ENCODE results near the gene SERPINB4. TPM values are rescaled to one million over a fixed set of nuclear protein-coding genes. Genes with fewer than 3 reads are reported as not detected.

The SERPINB4 gene
- total RNA-seq, 2 donors from 2014 or later: not detected

DNA sequence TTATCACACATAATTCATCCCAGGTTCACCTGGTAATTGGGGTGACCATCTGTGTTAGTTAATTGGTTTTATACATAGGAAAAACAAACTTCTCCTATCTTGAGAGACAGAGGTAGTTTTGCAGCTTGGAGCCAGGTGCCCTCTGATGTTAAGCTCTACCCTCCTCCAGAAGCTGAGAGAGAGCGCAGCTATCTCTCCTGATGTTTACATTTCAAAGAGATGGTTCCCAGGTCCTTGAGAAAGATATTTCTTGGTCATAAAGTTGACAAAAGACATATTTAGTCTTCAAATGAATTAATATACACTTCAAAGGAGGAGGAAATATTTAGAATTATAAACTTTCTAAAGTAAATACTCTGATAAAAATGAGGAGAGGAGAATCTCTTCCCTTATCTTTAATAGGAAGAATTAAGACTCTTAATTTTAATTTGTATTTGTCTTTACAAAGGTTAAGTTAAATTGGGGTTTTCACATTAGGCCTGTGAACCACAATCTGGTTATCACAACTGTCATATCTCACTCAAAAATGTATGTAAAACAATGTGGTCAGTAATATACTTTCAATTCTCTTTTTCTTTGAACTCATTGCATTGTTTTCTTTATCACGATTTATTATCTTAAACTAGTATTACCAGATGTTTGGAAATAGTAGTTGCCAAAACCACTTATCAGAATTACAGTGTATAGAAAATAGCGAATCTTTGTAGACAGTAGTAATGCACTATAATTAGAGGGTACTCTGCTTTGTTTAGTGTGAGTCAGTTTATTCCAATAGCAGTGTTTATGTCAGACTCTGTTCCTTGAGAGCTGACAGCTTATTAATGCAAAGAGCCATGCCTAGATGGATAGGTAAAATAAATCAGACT, 26.8 kb downstream of the SERPINB4 start:
- H3K36me3 Mint-ChIP-seq (ENCODE audit: insufficient read depth in 2 of 2): no peaks in the 10 kb centered on the region
- H3K27ac Mint-ChIP-seq: no peak overlapping the region
- H3K4me3 Mint-ChIP-seq: no peak overlapping the region
- no peaks in the 10 kb centered on the region for H3K27me3 Mint-ChIP-seq (ENCODE audit: low read depth)
- no peak for DNase-seq
- H3K9me3 Mint-ChIP-seq: peaks cover 0 to 2% of the 10 kb centered on the region in 2 donors
- no peaks in the 10 kb centered on the region for H3K4me1 Mint-ChIP-seq (ENCODE audit: low read depth)
- ATAC-seq (replicated peaks in 1 of 2): no peak

DNA sequence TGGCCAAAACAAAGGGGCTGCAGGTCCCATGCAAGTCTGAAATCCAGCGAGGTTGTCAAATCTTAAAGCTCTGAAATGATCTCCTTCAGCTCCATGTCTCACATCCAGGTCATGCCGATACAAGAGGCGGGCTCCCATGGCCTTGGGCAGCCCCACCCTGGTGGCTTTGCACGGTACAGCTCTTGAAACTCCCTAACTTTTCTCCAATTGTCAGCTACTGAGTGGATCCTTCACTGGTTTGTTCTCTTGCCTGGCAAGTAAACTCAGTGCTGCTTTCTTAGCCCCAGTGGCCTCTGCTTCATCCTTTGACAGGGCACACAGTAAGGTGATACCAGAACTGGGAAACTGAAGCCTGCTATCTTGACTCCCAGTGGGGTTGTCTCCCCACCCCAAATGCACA, 30.6 kb downstream of the SERPINB4 start:
- Mint-ChIP-seq H3K4me3 (no peak overlapping the region), H3K4me1 (ENCODE audit: low read depth) (no peaks in the 10 kb centered on the region), H3K36me3 (ENCODE audit: insufficient read depth in 2 of 2) (no peaks in the 10 kb centered on the region), H3K27ac (no peak overlapping the region), H3K9me3 (no peaks in the 10 kb centered on the region), H3K27me3 (ENCODE audit: low read depth) (no peaks in the 10 kb centered on the region)
- DNase-seq: no peak
- no peak for ATAC-seq (replicated peaks in 1 of 2)

DNA sequence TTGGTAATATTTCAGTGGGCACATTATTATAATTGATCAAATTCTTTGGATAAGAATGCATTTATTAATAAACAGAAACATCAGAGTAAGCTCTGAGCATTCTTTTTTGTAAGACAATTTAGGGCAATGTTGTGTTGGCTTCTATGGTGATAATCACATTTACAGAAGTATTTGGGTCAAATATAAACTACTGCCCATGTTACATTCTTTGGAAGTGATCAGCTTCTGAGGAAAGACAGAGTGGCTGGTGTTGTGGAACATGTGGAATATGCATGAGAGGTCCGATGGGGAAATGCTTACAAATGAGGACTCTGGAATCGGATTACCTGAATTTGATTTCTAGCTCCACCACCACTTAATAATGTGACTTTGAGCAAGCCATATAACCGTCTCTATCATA, 37.5 kb downstream of the SERPINB4 start:
- Mint-ChIP-seq H3K9me3 (no peaks in the 10 kb centered on the region), H3K27ac (no peak overlapping the region), H3K36me3 (ENCODE audit: insufficient read depth in 2 of 2) (no peaks in the 10 kb centered on the region), H3K27me3 (ENCODE audit: low read depth) (peaks cover 7% of the 10 kb centered on the region), H3K4me3 (no peak overlapping the region), H3K4me1 (ENCODE audit: low read depth) (peaks cover 6% of the 10 kb centered on the region)
- DNase-seq: no peak
- no peak for ATAC-seq (replicated peaks in 1 of 2)

DNA sequence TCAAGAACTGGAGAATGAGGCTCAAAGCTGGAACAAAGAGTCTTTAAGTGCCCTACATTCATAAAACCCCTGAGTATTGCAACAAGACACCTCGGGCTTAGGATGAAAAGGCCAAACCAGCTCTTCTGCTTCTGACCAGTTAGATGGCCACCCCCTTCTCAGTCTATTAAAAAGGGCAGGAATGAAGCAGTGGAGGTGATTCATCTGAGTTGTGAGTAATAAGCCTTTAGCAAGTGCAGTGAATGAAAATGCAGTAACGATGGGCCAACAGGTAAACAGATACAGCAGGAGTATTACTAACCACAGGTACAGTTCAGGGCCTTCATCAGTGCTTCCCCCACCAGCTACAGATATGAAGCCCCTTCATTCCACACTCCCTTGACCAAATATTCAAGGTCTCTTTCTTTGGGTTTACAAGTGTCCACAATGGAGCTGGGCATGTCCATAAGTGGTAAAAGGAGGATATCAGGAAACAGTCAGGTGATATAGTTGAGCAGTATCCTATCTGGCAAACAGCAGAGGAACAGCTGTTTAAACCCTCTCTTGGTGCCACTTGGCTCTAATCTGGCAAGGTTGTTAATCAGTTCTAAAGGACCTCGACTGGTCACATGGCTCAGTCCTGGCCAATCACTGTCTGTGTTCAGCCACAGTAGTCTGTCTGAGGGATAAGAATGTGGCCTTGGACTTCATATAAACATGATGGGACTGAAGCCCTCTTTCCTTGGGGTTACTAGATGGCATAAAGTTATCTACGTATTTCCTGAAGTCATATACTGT, 39.1 kb downstream of the SERPINB4 start:
- Mint-ChIP-seq H3K4me1 (ENCODE audit: low read depth) (peaks cover 6% of the 10 kb centered on the region), H3K36me3 (ENCODE audit: insufficient read depth in 2 of 2) (no peaks in the 10 kb centered on the region), H3K4me3 (no peak overlapping the region), H3K27me3 (ENCODE audit: low read depth) (peaks cover 7% of the 10 kb centered on the region), H3K9me3 (no peaks in the 10 kb centered on the region), H3K27ac (no peak overlapping the region)
- ATAC-seq (replicated peaks in 1 of 2) (peak in 1 of 2 donors; percentile 15), DNase-seq (no peak)

DNA sequence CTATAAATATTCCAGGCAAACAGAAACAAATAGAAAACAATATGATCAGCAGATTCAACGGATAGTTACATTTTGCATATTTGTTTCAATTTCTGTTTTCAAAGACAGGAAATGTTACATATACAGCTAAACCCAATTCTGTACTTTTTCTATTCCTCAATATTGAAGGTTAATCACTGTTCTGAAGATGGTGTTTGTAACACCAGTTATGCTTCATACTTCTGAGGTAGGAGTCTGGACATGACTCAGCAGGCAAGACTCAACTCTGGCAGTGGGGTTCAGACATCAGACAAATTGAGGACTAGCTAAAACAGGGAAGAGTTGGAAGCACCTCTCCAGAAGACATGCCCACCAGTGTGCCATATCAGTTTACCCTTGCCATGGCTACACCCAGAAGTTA, 40.3 kb downstream of the SERPINB4 start:
- peaks cover 7% of the 10 kb centered on the region for H3K27me3 Mint-ChIP-seq (ENCODE audit: low read depth)
- peaks cover 6% of the 10 kb centered on the region for H3K4me1 Mint-ChIP-seq (ENCODE audit: low read depth)
- ATAC-seq (replicated peaks in 1 of 2): peak in 1 of 2 donors; percentile 36
- H3K4me3 Mint-ChIP-seq: no peak overlapping the region
- no peak for DNase-seq
- H3K9me3 Mint-ChIP-seq: no peaks in the 10 kb centered on the region
- peak overlapping the region; percentile 32 for H3K27ac Mint-ChIP-seq
- no peaks in the 10 kb centered on the region for H3K36me3 Mint-ChIP-seq (ENCODE audit: insufficient read depth in 2 of 2)

DNA sequence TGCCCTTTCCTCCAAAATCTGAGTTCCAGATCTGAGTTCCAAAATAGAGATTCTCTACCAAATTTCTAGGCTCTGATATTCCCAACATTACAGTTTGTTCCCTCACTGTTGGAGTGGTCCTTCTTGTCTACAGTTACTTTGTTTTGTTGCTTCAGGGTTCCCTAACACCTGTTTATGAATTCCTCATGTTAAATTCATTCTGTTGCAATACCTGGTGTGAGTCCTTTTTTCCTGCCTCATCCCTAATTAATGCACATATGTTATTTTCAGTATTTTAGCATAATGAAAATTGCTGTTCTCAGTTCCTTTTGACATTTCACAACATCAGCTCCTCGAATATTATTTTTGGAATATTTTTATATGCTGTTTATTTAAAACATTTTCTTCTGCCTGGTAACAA, 40.7 kb downstream of the SERPINB4 start:
- ATAC-seq (replicated peaks in 1 of 2): no peak
- Mint-ChIP-seq H3K27ac (peak overlapping the region; percentile 60), H3K9me3 (no peaks in the 10 kb centered on the region), H3K4me1 (ENCODE audit: low read depth) (peaks cover 6% of the 10 kb centered on the region), H3K27me3 (ENCODE audit: low read depth) (peaks cover 7% of the 10 kb centered on the region), H3K4me3 (no peak overlapping the region), H3K36me3 (ENCODE audit: insufficient read depth in 2 of 2) (no peaks in the 10 kb centered on the region)
- no peak for DNase-seq

DNA sequence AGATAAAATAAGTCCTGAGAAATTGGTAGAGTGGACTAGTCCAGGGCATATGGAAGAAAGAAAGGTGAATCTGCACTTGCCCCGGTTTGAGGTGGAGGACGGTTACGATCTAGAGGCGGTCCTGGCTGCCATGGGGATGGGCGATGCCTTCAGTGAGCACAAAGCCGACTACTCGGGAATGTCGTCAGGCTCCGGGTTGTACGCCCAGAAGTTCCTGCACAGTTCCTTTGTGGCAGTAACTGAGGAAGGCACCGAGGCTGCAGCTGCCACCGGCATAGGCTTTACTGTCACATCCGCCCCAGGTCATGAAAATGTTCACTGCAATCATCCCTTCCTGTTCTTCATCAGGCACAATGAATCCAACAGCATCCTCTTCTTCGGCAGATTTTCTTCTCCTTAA, 47.1 kb downstream of the SERPINB4 start:
- Mint-ChIP-seq H3K4me3 (no peak overlapping the region), H3K4me1 (ENCODE audit: low read depth) (no peaks in the 10 kb centered on the region), H3K36me3 (ENCODE audit: insufficient read depth in 2 of 2) (no peaks in the 10 kb centered on the region), H3K27me3 (ENCODE audit: low read depth) (no peaks in the 10 kb centered on the region), H3K9me3 (no peaks in the 10 kb centered on the region), H3K27ac (no peak overlapping the region)
- ATAC-seq (replicated peaks in 1 of 2): no peak
- no peak for DNase-seq

DNA sequence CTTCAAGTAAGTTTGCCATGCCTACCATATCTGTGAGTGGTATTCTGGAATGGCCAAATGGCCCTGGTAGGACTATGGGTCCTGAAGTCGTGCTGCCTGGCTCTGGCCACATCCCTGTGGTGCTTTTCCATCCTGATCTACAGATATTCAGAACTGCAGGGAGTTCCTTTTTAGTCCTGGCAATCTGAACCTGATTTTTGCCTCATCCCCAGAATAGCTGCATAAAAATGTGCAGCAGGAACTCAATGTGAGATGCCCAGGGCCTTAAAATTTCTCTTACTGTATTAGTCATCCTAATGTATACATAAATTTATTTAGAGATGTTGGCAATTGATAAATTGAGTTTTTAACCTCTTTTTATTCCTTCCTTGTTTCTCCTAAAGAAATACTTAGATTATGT, 51.6 kb downstream of the SERPINB4 start:
- H3K4me3 Mint-ChIP-seq: no peak overlapping the region
- H3K27ac Mint-ChIP-seq: no peak overlapping the region
- H3K4me1 Mint-ChIP-seq (ENCODE audit: low read depth): no peaks in the 10 kb centered on the region
- no peak for DNase-seq
- no peak for ATAC-seq (replicated peaks in 1 of 2)
- H3K27me3 Mint-ChIP-seq (ENCODE audit: low read depth): no peaks in the 10 kb centered on the region
- no peaks in the 10 kb centered on the region for H3K9me3 Mint-ChIP-seq
- no peaks in the 10 kb centered on the region for H3K36me3 Mint-ChIP-seq (ENCODE audit: insufficient read depth in 2 of 2)

DNA sequence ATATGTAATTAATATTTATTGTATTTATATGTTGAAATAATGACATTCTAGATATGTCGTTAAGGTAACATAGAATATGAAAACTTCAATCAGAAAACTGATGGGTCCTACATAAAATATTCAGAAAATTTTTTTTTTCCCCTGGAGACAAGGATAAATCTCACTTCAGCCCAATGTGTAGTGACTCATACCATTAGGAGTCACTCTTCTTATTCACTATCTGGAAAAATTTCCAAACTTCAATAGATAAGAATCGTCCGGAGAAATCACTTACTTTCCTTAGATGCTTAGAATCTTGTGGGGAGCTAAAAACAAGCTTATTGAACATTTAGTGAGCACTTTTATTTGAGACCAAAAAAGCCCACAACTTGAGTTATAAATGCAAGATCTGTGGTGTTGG, 52.3 kb downstream of the SERPINB4 start:
- H3K9me3 Mint-ChIP-seq: no peaks in the 10 kb centered on the region
- DNase-seq: no peak
- H3K4me3 Mint-ChIP-seq: no peak overlapping the region
- H3K27me3 Mint-ChIP-seq (ENCODE audit: low read depth): no peaks in the 10 kb centered on the region
- ATAC-seq (replicated peaks in 1 of 2): no peak
- H3K4me1 Mint-ChIP-seq (ENCODE audit: low read depth): no peaks in the 10 kb centered on the region
- no peaks in the 10 kb centered on the region for H3K36me3 Mint-ChIP-seq (ENCODE audit: insufficient read depth in 2 of 2)
- no peak overlapping the region for H3K27ac Mint-ChIP-seq

DNA sequence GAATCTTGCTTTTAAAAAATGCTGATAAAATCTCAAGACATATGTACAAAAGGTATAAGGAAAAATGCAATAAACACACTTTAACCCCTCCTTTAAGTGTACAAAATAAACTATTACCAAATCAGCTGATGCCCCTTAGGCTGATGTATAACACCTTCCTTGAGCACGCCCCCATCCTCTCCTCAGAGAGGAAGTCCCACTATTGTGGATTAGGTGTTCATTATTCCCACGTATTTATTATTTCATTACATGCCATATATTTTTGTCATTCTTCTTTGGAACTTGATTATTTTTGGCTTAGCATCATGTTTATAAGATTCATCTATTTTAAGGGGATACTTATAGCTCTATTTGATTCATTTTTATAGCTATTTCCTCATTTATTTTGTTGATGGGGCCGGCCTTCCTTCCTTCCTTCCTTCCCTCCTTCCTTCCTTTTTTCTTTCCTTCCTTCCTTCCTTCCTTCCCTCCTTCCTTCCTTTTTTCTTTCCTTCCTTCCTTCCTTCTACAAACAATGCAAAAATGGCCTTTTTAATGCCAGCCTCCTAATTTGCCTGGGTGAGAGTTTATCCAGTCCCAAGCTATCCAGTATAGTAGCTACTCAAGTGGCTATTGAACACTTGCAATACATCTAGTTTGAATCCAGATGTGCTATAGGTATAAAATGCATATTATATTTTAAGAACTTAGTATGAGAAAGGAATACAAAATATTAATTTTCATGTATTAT, 52.9 kb downstream of the SERPINB4 start:
- DNase-seq: no peak
- Mint-ChIP-seq H3K4me3 (no peak overlapping the region), H3K27ac (no peak overlapping the region), H3K36me3 (ENCODE audit: insufficient read depth in 2 of 2) (no peaks in the 10 kb centered on the region), H3K4me1 (ENCODE audit: low read depth) (no peaks in the 10 kb centered on the region), H3K9me3 (no peaks in the 10 kb centered on the region), H3K27me3 (ENCODE audit: low read depth) (no peaks in the 10 kb centered on the region)
- ATAC-seq (replicated peaks in 1 of 2): no peak

DNA sequence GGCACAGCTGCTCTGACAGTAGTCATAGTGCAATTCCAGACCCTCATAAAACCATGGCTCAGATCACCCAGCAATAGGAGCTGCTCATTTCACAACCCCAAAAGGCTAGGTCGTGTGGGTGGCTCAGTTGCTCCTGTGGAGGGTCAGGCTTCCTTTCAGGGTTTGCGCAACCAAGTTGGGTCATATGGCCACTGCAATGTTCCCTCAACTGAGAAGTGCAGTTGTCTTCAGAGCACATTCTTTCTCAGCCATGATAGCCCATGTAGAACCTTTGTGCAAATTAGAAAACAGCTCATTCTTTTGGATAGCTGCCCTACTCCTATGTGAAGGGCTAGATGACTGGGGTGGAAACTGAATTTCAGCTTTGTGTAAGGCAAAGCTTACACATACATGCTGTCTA, 53.7 kb downstream of the SERPINB4 start:
- no peaks in the 10 kb centered on the region for H3K4me1 Mint-ChIP-seq (ENCODE audit: low read depth)
- H3K36me3 Mint-ChIP-seq (ENCODE audit: insufficient read depth in 2 of 2): no peaks in the 10 kb centered on the region
- H3K27ac Mint-ChIP-seq: no peak overlapping the region
- H3K9me3 Mint-ChIP-seq: no peaks in the 10 kb centered on the region
- H3K4me3 Mint-ChIP-seq: no peak overlapping the region
- ATAC-seq (replicated peaks in 1 of 2) (no peak), DNase-seq (no peak)
- H3K27me3 Mint-ChIP-seq (ENCODE audit: low read depth): no peaks in the 10 kb centered on the region

DNA sequence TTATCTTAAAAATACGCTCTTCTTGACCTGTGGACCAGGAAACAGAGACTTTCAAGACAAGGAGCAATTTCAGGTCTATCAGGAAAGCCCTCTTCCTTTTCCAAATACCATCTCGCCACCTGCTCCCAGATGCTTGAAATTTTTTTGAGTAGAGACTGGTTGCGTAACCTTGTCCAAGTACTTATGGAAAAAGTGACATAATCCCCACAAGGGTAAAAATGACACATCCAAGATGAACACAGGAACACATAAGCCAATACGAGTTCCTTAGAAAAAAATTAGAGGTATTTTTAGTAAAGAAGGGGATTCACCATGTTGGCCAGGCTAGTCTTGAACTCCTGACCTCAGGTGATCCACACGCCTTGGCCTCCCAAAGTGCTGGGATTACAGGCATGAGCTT, 55.1 kb downstream of the SERPINB4 start:
- DNase-seq: no peak
- Mint-ChIP-seq H3K9me3 (no peaks in the 10 kb centered on the region), H3K36me3 (ENCODE audit: insufficient read depth in 2 of 2) (no peaks in the 10 kb centered on the region), H3K4me1 (ENCODE audit: low read depth) (no peaks in the 10 kb centered on the region), H3K27me3 (ENCODE audit: low read depth) (no peaks in the 10 kb centered on the region), H3K4me3 (no peak overlapping the region), H3K27ac (no peak overlapping the region)
- ATAC-seq (replicated peaks in 1 of 2): no peak
